Measurements from ENCODE around the gene GPR153. TPM values are rescaled to one million over a fixed set of nuclear protein-coding genes. Genes with fewer than 3 reads are reported as not detected.
A peak's percentile ranks its signal among the peaks of the same experiment; 100 is the strongest.

The GPR153 gene
- total RNA-seq, 1 experiment from 2014 or later, result 3.2 TPM

DNA sequence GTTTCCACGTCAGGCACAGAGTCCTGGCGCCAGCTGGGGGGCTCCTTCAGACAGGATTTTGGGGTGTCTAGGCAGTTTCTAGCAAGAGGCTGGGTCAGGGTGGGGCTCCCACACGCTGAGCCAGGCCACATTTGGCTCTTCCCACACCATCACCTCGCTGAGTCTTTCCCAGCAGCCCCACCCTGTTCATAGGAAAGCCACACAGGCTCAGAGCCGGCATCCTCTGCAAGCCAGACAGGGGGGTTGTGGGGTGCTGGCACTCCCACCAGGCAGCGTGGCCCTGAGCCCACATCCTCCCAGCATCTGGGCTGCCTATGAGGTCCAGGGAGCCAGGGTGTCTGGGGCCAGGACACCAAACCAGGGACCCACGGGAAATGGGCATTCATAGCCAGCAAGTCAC is 2.8 kb upstream of the GPR153 start:
- TF ChIP-seq, protein P1, sequence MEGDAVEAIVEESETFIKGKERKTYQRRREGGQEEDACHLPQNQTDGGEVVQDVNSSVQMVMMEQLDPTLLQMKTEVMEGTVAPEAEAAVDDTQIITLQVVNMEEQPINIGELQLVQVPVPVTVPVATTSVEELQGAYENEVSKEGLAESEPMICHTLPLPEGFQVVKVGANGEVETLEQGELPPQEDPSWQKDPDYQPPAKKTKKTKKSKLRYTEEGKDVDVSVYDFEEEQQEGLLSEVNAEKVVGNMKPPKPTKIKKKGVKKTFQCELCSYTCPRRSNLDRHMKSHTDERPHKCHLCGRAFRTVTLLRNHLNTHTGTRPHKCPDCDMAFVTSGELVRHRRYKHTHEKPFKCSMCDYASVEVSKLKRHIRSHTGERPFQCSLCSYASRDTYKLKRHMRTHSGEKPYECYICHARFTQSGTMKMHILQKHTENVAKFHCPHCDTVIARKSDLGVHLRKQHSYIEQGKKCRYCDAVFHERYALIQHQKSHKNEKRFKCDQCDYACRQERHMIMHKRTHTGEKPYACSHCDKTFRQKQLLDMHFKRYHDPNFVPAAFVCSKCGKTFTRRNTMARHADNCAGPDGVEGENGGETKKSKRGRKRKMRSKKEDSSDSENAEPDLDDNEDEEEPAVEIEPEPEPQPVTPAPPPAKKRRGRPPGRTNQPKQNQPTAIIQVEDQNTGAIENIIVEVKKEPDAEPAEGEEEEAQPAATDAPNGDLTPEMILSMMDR (IDR thresholded peaks at IDR 0.05; ENCODE audit: insufficient read depth in 1 of 2, low read depth in 1 of 2, low read length in 1 of 2, severe bottlenecking in 1 of 2, unreplicated experiment in 1 of 2), result no peak
- Mint-ChIP-seq H3K36me3 (ENCODE audit: insufficient read depth, unreplicated experiment) (peaks cover 32% of the 10 kb centered on the region), H3K9me3 (ENCODE audit: unreplicated experiment) (no peaks in the 10 kb centered on the region), H3K4me1 (ENCODE audit: low read depth, unreplicated experiment) (no peaks in the 10 kb centered on the region), H3K4me3 (ENCODE audit: unreplicated experiment) (no peak overlapping the region), H3K27me3 (ENCODE audit: insufficient read depth, unreplicated experiment) (no peaks in the 10 kb centered on the region), H3K27ac (ENCODE audit: unreplicated experiment) (peak overlapping the region; percentile 58)
- ChIA-PET CTCF (no interaction called here), POLR2A (no interaction called here)
- no peak for DNase-seq
- H3K4me3 ChIP-seq (ENCODE audit: low read depth, low read length), result no peak overlapping the region
- no peaks in the 10 kb centered on the region for H3K9me3 ChIP-seq
- intact Hi-C loops (cut with micrococcal nuclease; ENCODE audit: unreplicated experiment), result no loop called here
- H3K27me3 ChIP-seq (replicated peaks; ENCODE audit: control insufficient read depth, insufficient read depth, low read length), result no peaks in the 10 kb centered on the region
- no peaks in the 10 kb centered on the region for H3K36me3 ChIP-seq (ENCODE audit: control insufficient read depth, insufficient read depth, low read length)
- BruUV-seq (replicated peaks), result no TSS peak
- no peaks in the 10 kb centered on the region for H3K4me1 ChIP-seq

DNA sequence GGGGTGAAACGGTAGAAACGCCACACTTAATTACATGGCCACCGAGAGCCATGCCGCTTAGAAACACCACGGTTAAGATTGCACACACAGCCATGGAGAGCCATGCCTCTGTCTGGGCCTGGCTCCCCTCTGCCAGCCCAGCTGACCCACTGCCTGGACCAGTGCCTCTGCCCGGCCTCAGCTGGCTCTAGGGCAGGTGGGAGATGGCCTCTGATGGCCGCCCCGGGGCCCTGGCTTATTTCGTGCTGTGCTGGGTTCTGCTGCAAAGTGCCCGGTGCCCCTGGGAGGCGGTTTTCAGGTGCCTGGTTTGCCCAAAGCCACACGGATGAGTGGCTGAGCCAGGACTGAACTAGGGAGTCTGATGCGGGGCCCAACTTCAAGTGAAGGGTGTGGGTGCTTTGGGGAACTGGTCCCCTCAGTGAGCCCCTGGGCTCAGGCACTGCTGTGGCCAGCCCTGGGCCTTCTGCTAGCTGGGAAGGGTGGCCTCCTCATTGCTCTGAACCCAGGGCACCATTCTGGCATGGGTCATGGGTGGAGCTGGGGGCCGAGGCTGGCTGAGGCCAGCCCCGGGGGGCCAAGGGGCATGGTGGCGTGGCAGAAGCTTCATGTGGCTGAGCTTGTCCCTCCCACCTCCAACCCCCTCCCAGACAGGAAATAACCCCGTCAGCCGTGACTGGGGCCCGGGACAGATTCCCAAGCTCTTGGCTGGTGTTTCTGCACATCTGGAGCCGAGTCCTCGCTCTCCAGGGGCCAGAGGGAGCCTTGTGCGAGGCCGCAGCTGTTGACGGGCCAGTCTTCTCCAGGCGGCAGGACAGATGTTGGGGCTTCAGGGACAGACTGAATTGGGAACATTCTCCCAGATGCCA is 1.9 kb upstream of the GPR153 start:
- BruUV-seq (replicated peaks), result no TSS peak
- POLR2A ChIA-PET, result no interaction called here
- no peak overlapping the region for H3K27ac Mint-ChIP-seq (ENCODE audit: unreplicated experiment)

DNA sequence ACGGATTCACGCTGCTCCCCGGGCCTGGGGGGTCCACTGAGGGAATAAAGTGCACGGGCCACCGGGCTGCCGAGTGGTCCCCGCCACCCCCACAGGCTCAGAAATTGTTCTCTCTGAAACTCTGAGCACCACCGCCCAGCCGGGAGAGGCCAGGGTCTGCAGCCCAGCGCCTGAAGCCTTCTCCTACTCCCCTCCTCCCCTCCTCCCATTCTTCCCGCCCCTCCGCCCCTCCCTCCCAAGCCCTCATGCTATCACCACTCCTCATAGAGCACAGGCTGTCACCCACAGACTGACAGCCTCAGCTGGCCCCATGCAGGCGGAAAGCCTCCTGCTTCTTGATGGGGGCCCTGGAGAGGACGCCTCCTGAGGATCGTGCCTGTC is 707 bp upstream of the GPR153 start:
- H3K27ac Mint-ChIP-seq (ENCODE audit: unreplicated experiment), result no peak overlapping the region
- H3K4me1 Mint-ChIP-seq (ENCODE audit: low read depth, unreplicated experiment), result no peaks in the 10 kb centered on the region
- no peaks in the 10 kb centered on the region for H3K9me3 ChIP-seq
- H3K4me1 ChIP-seq, result no peaks in the 10 kb centered on the region
- intact Hi-C loops (cut with micrococcal nuclease; ENCODE audit: unreplicated experiment), result no loop called here
- POLR2A ChIA-PET, result no interaction called here
- no TSS peak for BruUV-seq (replicated peaks)
- no peaks in the 10 kb centered on the region for H3K27me3 ChIP-seq (replicated peaks; ENCODE audit: control insufficient read depth, insufficient read depth, low read length)
- H3K4me3 ChIP-seq (ENCODE audit: low read depth, low read length), result peak overlapping the region; percentile 57
- TF ChIP-seq, protein P1 (IDR thresholded peaks at IDR 0.05; ENCODE audit: insufficient read depth in 1 of 2, low read depth in 1 of 2, low read length in 1 of 2, severe bottlenecking in 1 of 2, unreplicated experiment in 1 of 2), result no peak
- no peaks in the 10 kb centered on the region for H3K27me3 Mint-ChIP-seq (ENCODE audit: insufficient read depth, unreplicated experiment)
- peak overlapping the region; percentile 57 for H3K4me3 Mint-ChIP-seq (ENCODE audit: unreplicated experiment)
- CTCF ChIA-PET, result interaction anchor here (0.6 kb wide), 1 partner anchor 12 kb away, joined by 4 read pairs; no protein-coding TSS in a partner anchor
- DNase-seq, result no peak
- H3K9me3 Mint-ChIP-seq (ENCODE audit: unreplicated experiment), result no peaks in the 10 kb centered on the region
- H3K36me3 ChIP-seq (ENCODE audit: control insufficient read depth, insufficient read depth, low read length), result no peaks in the 10 kb centered on the region
- H3K36me3 Mint-ChIP-seq (ENCODE audit: insufficient read depth, unreplicated experiment), result peaks cover 26% of the 10 kb centered on the region

More for the DNA sequence above, 1.9 kb upstream of the GPR153 start:
- Histone ChIP-seq H3K4me3 (ENCODE audit: low read depth, low read length) (no peak overlapping the region), H3K36me3 (ENCODE audit: control insufficient read depth, insufficient read depth, low read length) (no peaks in the 10 kb centered on the region), H3K9me3 (no peaks in the 10 kb centered on the region), H3K27me3 (replicated peaks; ENCODE audit: control insufficient read depth, insufficient read depth, low read length) (no peaks in the 10 kb centered on the region), H3K4me1 (no peaks in the 10 kb centered on the region)
- no peaks in the 10 kb centered on the region for H3K4me1 Mint-ChIP-seq (ENCODE audit: low read depth, unreplicated experiment)
- no peak for DNase-seq
- no peak overlapping the region for H3K4me3 Mint-ChIP-seq (ENCODE audit: unreplicated experiment)
- intact Hi-C loops (cut with micrococcal nuclease; ENCODE audit: unreplicated experiment), result no loop called here
- TF ChIP-seq, protein P1 (IDR thresholded peaks at IDR 0.05; ENCODE audit: insufficient read depth in 1 of 2, low read depth in 1 of 2, low read length in 1 of 2, severe bottlenecking in 1 of 2, unreplicated experiment in 1 of 2), result no peak
- no peaks in the 10 kb centered on the region for H3K27me3 Mint-ChIP-seq (ENCODE audit: insufficient read depth, unreplicated experiment)
- peaks cover 30% of the 10 kb centered on the region for H3K36me3 Mint-ChIP-seq (ENCODE audit: insufficient read depth, unreplicated experiment)
- no peaks in the 10 kb centered on the region for H3K9me3 Mint-ChIP-seq (ENCODE audit: unreplicated experiment)
- CTCF ChIA-PET, result interaction anchor here (0.8 kb wide), 1 partner anchor 16 kb away, joined by 3 read pairs; no protein-coding TSS in a partner anchor

Measured in Caco-2 (cell line).